Putamen (tissue), 1 donor: ENCODE measurements around the gene ACP1.

ENCODE experiments used
- DNase-seq: peaks from one replicate; pipeline ENCODE4 v3.0.0-alpha.2; 2016; ENCODE audit warnings: low spot score

Gene ACP1

GRCh38 chr2:255195-255594 is 9.6 kb upstream of the ACP1 start:
- no peak for DNase-seq

- no peak for DNase-seq
Measured at GRCh38 chr2:256094-256493, 8.7 kb upstream of the ACP1 start.

- no peak for DNase-seq
Measured at GRCh38 chr2:257429-257828, 7.3 kb upstream of the ACP1 start.

GRCh38 chr2:257842-258241 is 6.9 kb upstream of the ACP1 start:
- DNase-seq: no peak

GRCh38 chr2:258933-259332 is 5.8 kb upstream of the ACP1 start:
- DNase-seq: no peak

GRCh38 chr2:259789-260331 is 4.9 kb upstream of the ACP1 start:
- DNase-seq: no peak

GRCh38 chr2:260507-261161 is 4.1 kb upstream of the ACP1 start:
- DNase-seq: no peak

- no peak for DNase-seq
Measured at GRCh38 chr2:262117-262516, 2.6 kb upstream of the ACP1 start.

- no peak for DNase-seq
Measured at GRCh38 chr2:263022-263738, 1.6 kb upstream of the ACP1 start.

GRCh38 chr2:263774-264492 is 814 bp upstream of the ACP1 start, which contains the start of gene SH3YL1:
Gene SH3YL1 (minus strand): TSS chr2:264032. CDS start chr2:263984, 48 bp downstream.
- no peak for DNase-seq

GRCh38 chr2:268323-268722 is 3.6 kb downstream of the ACP1 start:
- DNase-seq: no peak

- DNase-seq: no peak
Measured at GRCh38 chr2:269356-270030, 4.7 kb downstream of the ACP1 start.

- DNase-seq: no peak
Measured at GRCh38 chr2:270861-271260, 6.1 kb downstream of the ACP1 start.

- DNase-seq: no peak
Measured at GRCh38 chr2:271917-272316, 7.2 kb downstream of the ACP1 start.

- no peak for DNase-seq
Measured at GRCh38 chr2:273333-273732, 8.6 kb downstream of the ACP1 start.

- DNase-seq: no peak
Measured at GRCh38 chr2:274503-274902, 9.8 kb downstream of the ACP1 start.

- no peak for DNase-seq
Measured at GRCh38 chr2:275466-275865, 10.7 kb downstream of the ACP1 start.

GRCh38 chr2:278312-278926 is 13.7 kb downstream of the ACP1 start:
- DNase-seq: no peak

- DNase-seq: no peak
Measured at GRCh38 chr2:278927-279320, 14.2 kb downstream of the ACP1 start.

GRCh38 chr2:279366-279765 is 14.6 kb downstream of the ACP1 start:
- no peak for DNase-seq

- no peak for DNase-seq
Measured at GRCh38 chr2:279956-280649, 15.4 kb downstream of the ACP1 start.
